GM12801 (cell line): ENCODE results near the gene PRR23E.

Experiments
- CTCF ChIP-seq: IDR thresholded peaks from one replicate; pipeline ENCODE4 v1.5.1; 2011; ENCODE audit warnings: control low read depth; ENCODE audit not compliant: insufficient read length; ENCODE audit errors: extremely low read depth

The PRR23E gene

GRCh38 chr3:127213381-127213918 is 20.5 kb downstream of the PRR23E start:
- TF ChIP-seq CTCF, result no peak

GRCh38 chr3:127214975-127215374 is 22.0 kb downstream of the PRR23E start:
- no peak for TF ChIP-seq CTCF

GRCh38 chr3:127215714-127216414 is 22.9 kb downstream of the PRR23E start:
- no peak for TF ChIP-seq CTCF

GRCh38 chr3:127216415-127217261 is 23.7 kb downstream of the PRR23E start:
- no peak for TF ChIP-seq CTCF

- TF ChIP-seq CTCF, result no peak
Measured at GRCh38 chr3:127217596-127218453, 24.9 kb downstream of the PRR23E start.

GRCh38 chr3:127218454-127218922 is 25.6 kb downstream of the PRR23E start:
- no peak for TF ChIP-seq CTCF
